Pancreas (tissue), 10 donors: ENCODE measurements around the gene CSHL1. TPM values are rescaled to one million over a fixed set of nuclear protein-coding genes. Genes with fewer than 3 reads are reported as not detected.

Source experiments
- ATAC-seq, 4 donors: fragments of 200-7000 bp; cut with Tn5 transposase; one replicate each; pipeline versions ENCODE4 v1.8.0 to v1.9.1; 2020; ENCODE audit warnings: mild to moderate bottlenecking in 4 of 4, moderate library complexity in 4 of 4
- DNase-seq, 6 donors: peaks; one replicate each; pipeline ENCODE4 v3.0.0-alpha.2; 2020
- FAIRE-seq: peaks from 2 replicates; lab custom pipeline; 2012; peaks lifted over from hg19 to GRCh38; lab: Jason Lieb, UNC
- H3K27ac ChIP-seq, 4 donors: fragments of 200-600 bp; sonication (generic); 1 replicate in 3 of 4; 2 replicates in 1 of 4; pipeline versions ENCODE4 v1.5.0 to v1.8.0; 2020
- H3K27me3 ChIP-seq, 4 donors: fragments of 200-600 bp; one replicate each; pipeline ENCODE4 v1.8.0; 2021
- H3K36me3 ChIP-seq, 3 donors: fragments of 200-600 bp; sonication (generic) in 1 of 3; one replicate each; pipeline versions ENCODE4 v1.5.0 to v1.8.0; 2020 to 2021
- H3K4me1 ChIP-seq, 3 donors: fragments of 200-600 bp; one replicate each; pipeline ENCODE4 v1.8.0; 2021
- H3K4me3 ChIP-seq, 4 donors: fragments of 200-600 bp; sonication (generic) in 2 of 4; one replicate each; pipeline versions ENCODE4 v1.5.0 to v1.8.0; 2020 to 2021
- H3K9me3 ChIP-seq, 4 donors: fragments of 200-600 bp; one replicate each; pipeline ENCODE4 v1.8.0; 2021
- CTCF ChIP-seq, 4 donors: fragments of 200-600 bp; sonication (generic) in 3 of 4; IDR thresholded peaks; one replicate each; pipeline versions ENCODE4 v1.5.0 to v1.8.0; 2021; ENCODE audit warnings: antibody characterized with exemption in 4 of 4
- WGBS, 2 donors: extraction: QIAGEN DNeasy Blood & Tissue Kit; methylation state at CpG; one replicate each; pipeline ENCODE4 v1.1.7; 2013; 5-methylcytosine and 5-hydroxymethylcytosine counted together
- intact Hi-C, 3 donors: fragments of 100-400 bp; cut with DNase I; formaldehyde crosslinking; loops; one replicate each; pipeline versions ENCODE4 v1.11.1 to v1.14.2; 2022
- polyA plus RNA-seq, 2 donors: library from polyadenylated mRNA; stranded (reverse); fragments of 200-250 nt; gene quantifications; one replicate each; pipeline ENCODE4 v1.2.3, GENCODE V29; 2013
- total RNA-seq, 6 donors: library from RNA; stranded (reverse); fragmentation: NEBNext Ultra II Directional in 4 of 6; extraction: Animal tissue kit (Norgen Biotek cat#: 25700) in 4 of 6; gene quantifications; one replicate each; pipeline versions ENCODE4 v1.2.1 to v1.2.4, GENCODE V29; 2021 to 2023
- donor health status: healthy with polysubstance abuse.
- donor health status: DM: no; HTN: no; CAD: no; lungs with moderate emphysema.
- donor health status: DM: no; HTN: no; CAD: no.
- donor health status: control.
- donor health status: control.
- donor health status: Bipolar disorder and iron deficiency.
- donor health status: DM: yes; HTN: yes; CAD: no.
- donor health status: DM: no; HTN: no; CAD: no.
- donor health status: DM: no; HTN: no; CAD: no.
- donor health status: DM: yes; HTN: yes; CAD: no.

Gene CSHL1
- total and polyA plus RNA-seq, 8 donors = not detected

GRCh38 chr17:63948521-63948920 is 37.5 kb upstream of the CSHL1 start:
- intact Hi-C loops = no loop called here
- DNase-seq (peak in 1 of 6 donors; percentile 47), ATAC-seq (no peak), FAIRE-seq (no peak)
- Histone ChIP-seq H3K4me3 (no peak overlapping the region), H3K4me1 (no peaks in the 10 kb centered on the region), H3K36me3 (no peaks in the 10 kb centered on the region), H3K27me3 (no peaks in the 10 kb centered on the region), H3K9me3 (no peaks in the 10 kb centered on the region), H3K27ac (no peak overlapping the region)
- WGBS, 2 donors = 76 to 80% methylated on average over 8 to 9 of the region's 9 CpGs
- TF ChIP-seq CTCF (IDR thresholded peaks at IDR 0.05) = no peak

GRCh38 chr17:63947711-63948330 is 36.8 kb upstream of the CSHL1 start:
- WGBS, 2 donors = 77 to 80% methylated on average over 18 of the region's 18 CpGs
- Histone ChIP-seq H3K4me1 (no peaks in the 10 kb centered on the region), H3K4me3 (no peak overlapping the region), H3K36me3 (no peaks in the 10 kb centered on the region), H3K27ac (no peak overlapping the region), H3K27me3 (no peaks in the 10 kb centered on the region), H3K9me3 (no peaks in the 10 kb centered on the region)
- no peak for TF ChIP-seq CTCF (IDR thresholded peaks at IDR 0.05)
- FAIRE-seq (no peak), DNase-seq (peak in 1 of 6 donors; percentile 69), ATAC-seq (no peak)
- intact Hi-C loops = no loop called here

DNA sequence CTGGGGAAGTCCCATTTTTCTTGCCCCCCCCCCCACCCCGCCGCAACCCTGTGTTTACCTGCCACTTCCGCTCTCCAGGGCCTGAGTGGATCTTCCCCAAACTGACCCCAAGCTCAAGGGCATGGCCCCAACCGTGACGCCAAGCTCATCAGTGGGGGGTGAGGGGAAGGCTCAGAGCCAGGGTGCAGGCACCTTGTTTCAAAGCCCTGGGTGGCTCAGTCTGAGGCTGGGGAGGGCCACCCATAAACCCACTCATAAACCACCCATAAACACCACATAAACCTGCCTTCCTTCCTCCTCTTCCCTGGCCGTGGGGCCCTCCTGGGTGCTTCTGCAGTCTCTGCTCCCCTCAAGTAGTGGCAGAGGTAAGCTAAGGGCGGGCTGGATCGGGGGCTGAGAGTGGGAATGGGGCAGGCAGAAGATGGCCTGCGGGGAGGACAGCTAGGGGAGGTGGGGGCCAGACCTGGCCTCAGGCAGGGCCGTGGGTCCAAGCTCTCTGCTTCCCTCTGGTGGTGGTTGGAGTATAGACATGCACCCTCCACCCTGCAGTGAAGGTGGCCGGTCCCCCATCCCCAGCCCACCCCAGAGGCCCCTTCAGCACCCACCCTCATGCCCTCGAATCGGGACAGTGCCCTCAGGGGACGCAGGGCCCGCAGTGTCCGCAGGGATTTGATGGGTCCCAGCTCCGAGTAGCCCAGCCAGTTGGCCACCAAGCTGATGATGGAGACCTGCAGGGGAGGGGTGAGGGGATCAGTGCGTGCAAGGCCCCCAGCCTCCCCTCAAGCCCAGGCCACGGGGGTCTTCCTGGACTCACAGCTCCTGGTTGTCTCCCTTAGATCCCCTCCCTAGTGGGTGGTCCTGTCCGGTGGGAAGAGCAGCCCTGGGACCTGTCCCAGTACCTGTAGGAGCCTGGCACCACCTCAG is 35.6 kb upstream of the CSHL1 start:
- TF ChIP-seq CTCF (IDR thresholded peaks at IDR 0.05) = peak; percentile 39 to 76 (median 72)
- Histone ChIP-seq H3K36me3 (no peaks in the 10 kb centered on the region), H3K4me1 (no peaks in the 10 kb centered on the region), H3K4me3 (no peak overlapping the region), H3K27me3 (no peaks in the 10 kb centered on the region), H3K9me3 (no peaks in the 10 kb centered on the region), H3K27ac (no peak overlapping the region)
- whole genome bisulfite sequencing, 2 donors = 25 to 41% methylated on average over 13 to 20 of the region's 20 CpGs
- intact Hi-C loops = no loop called here
- peak; percentile 46 to 90 (median 80) for ATAC-seq
- no peak for FAIRE-seq
- peak in 5 of 6 donors; percentile 23 to 68 (median 38) for DNase-seq

DNA sequence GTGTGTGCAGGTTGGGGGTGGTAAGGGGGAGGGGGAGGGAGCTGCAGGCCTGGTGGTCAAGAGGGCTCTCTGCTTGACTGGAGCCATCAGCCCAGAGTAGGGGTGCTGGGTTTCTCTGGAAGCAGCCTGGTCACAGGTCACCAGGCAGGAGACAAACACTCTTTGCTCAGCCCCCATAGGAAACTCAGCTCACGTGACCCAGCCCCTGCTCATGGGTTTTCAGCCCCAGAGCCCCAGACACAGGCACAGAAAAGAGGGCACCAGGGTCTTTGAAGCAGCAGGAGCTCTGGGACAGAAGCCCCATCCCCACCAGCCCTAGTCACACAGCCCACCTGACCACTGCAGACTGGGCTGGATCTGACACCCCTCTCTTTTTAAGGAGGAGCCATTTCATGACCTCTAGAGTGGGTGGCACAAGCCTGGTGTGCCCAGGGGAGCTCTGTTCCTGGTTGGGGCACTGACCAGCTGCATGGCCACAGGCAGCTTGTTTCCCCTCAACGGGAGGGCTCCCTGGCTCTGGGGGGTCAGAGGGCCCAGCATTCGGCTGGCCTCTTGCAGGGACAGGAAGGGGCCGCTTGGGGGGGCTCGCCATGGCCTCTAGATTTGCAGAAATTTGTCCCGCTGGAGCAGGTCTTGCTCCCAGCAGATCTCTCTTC is 34.9 kb upstream of the CSHL1 start:
- Histone ChIP-seq H3K27ac (no peak overlapping the region), H3K36me3 (no peaks in the 10 kb centered on the region), H3K27me3 (no peaks in the 10 kb centered on the region), H3K9me3 (no peaks in the 10 kb centered on the region), H3K4me1 (no peaks in the 10 kb centered on the region), H3K4me3 (no peak overlapping the region)
- no peak for TF ChIP-seq CTCF (IDR thresholded peaks at IDR 0.05)
- WGBS, 2 donors = 46 to 61% methylated on average over 6 of the region's 6 CpGs
- peak in 1 of 6 donors; percentile 42 for DNase-seq
- intact Hi-C loops = no loop called here
- FAIRE-seq = no peak
- ATAC-seq = no peak
